K562 (cell line): ENCODE data around the gene C1QC.

Experiments used
- BRF2 ChIP-seq: IDR thresholded peaks from 3 replicates; pipeline ENCODE4 v1.6.1; 2011; ENCODE audit warnings: borderline replicate concordance, mild to moderate bottlenecking; ENCODE audit not compliant: insufficient read length, insufficient read depth
- CEBPZ ChIP-seq: fragments of 150-350 bp; IDR thresholded peaks from 2 replicates; pipeline ENCODE4 v1.6.1; 2014; ENCODE audit warnings: low read depth, mild to moderate bottlenecking, low read length, borderline replicate concordance
- EP300 ChIP-seq: IDR thresholded peaks from 2 replicates; pipeline ENCODE4 v1.6.1; 2012; ENCODE audit warnings: low read length, improper control_type of control experiment
- ESRRA ChIP-seq: fragments of 450-650 bp; IDR thresholded peaks from 2 replicates; pipeline ENCODE4 v1.6.1; 2014; ENCODE audit warnings: low read depth, mild to moderate bottlenecking, moderate library complexity, borderline replicate concordance
- PCBP1 ChIP-seq: fragments of 200-400 bp; formaldehyde crosslinking; IDR thresholded peaks from 2 replicates; pipeline ENCODE4 v1.6.1; 2018; ENCODE audit warnings: mild to moderate bottlenecking, low read depth, low read length; ENCODE audit not compliant: poor library complexity, severe bottlenecking
- PREB ChIP-seq: sonication (generic); formaldehyde crosslinking; IDR thresholded peaks from 2 replicates; pipeline ENCODE4 v1.8.1; 2023; ENCODE audit warnings: mild to moderate bottlenecking, missing genetic modification reagents
- RFX5 ChIP-seq: IDR thresholded peaks from 2 replicates; pipeline ENCODE4 v1.6.1; 2011; ENCODE audit warnings: low read depth, mild to moderate bottlenecking, improper control_type of control experiment, low read length
- TFAM ChIP-seq: fragments of 250-450 bp; sonication (Bioruptor Pico); conservative IDR thresholded peaks from 2 replicates; pipeline ENCODE4 v1.5.0; 2021; ENCODE audit warnings: mild to moderate bottlenecking, moderate library complexity
- TGIF2 ChIP-seq: sonication (generic); formaldehyde crosslinking; IDR thresholded peaks from 2 replicates; pipeline ENCODE4 v1.8.1; 2022; ENCODE audit warnings: mild to moderate bottlenecking, missing genetic modification reagents, moderate library complexity
- TRIM24 ChIP-seq, 2 experiments: fragments of 450-650 bp; IDR thresholded peaks; 2 replicates each; pipeline ENCODE4 v1.6.1; 2016

GRCh38 chr1:22600071-22600816, 43.2 kb upstream of the C1QC start:
- TF ChIP-seq EP300 (no peak), CEBPZ (no peak), PCBP1 (no peak), ESRRA (no peak), TRIM24 (IDR thresholded peaks at IDR 0.05) (no peak), PREB (CRISPR knock-in tag) (no peak), TFAM (CRISPR knock-in tag) (no peak), RFX5 (no peak), TGIF2 (CRISPR knock-in tag) (no peak), BRF2 (no peak)
